GM23338 (cell line): ENCODE measurements around the gene SLC9A3.

Experiments
- CTCF ChIP-seq, 2 experiments: fragments of 200-600 bp in 1 of 2; sonication (generic) in 1 of 2; conservative IDR thresholded peaks; 2 replicates each; pipeline versions ENCODE4 v1.5.1 to v1.6.1; 2016 to 2017; ENCODE audit warnings: antibody characterized with exemption in 2 of 2, low read depth in 2 of 2, mild to moderate bottlenecking in 2 of 2, moderate library complexity in 1 of 2
- EZH2phosphoT487 ChIP-seq: fragments of 200-600 bp; sonication (generic); IDR thresholded peaks from one replicate; pipeline ENCODE4 v1.8.1; 2018; ENCODE audit warnings: antibody characterized with exemption; ENCODE audit not compliant: unreplicated experiment
- REST ChIP-seq: IDR thresholded peaks from one replicate; pipeline ENCODE4 v1.6.1; 2018; ENCODE audit warnings: antibody characterized with exemption; ENCODE audit not compliant: unreplicated experiment

- TF ChIP-seq CTCF (conservative IDR thresholded peaks at IDR 0.05; ENCODE audit: low read depth in 2 of 2) (no peak), EZH2phosphoT487 (no peak), REST (no peak)
These were observed 36.5 kb upstream of the SLC9A3 start for GRCh38 chr5:560792-561166.
